Panc1 (cell line): ENCODE results near the gene ELMOD3.

Experiments
- CTCF ChIP-seq: fragments of 450-650 bp; IDR thresholded peaks from 2 replicates; pipeline ENCODE4 v1.5.1; 2017; ENCODE audit warnings: mild to moderate bottlenecking
- POLR2AphosphoS5 ChIP-seq: IDR thresholded peaks from 2 replicates; pipeline ENCODE4 v1.6.1; 2012; ENCODE audit warnings: mild to moderate bottlenecking, low read depth, low read length, moderate library complexity

DNA sequence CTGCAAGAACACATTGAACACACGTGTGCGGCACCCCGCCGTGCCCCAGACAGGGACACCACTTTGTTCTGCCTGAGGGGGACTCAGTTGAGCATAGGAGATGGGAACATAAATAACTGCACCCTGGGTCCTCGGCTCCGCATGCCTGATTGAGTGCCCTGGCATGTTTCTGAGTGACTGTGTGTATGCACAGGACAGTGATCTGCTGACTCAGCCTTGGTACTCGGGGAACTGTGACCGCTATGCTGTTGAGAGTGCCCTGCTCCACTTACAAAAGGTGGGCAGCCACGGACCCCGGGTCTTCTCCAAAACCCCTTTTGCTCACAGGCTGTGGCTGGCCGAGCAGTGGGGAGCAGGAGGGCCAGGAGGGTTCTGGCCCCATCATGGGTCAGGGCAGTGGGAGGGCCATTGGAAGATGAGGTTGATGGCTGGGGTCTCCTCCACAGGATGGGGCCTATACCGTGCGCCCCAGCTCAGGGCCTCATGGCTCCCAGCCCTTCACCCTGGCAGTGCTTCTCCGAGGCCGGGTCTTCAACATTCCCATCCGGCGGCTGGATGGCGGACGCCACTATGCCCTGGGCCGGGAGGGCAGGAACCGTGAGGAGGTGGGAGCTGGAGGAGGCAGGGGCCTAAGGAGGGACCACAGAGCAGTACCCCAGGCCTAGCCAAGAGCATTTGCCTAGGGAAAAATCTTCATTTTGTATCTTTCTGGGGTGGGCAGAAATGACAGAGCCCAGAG lies 80.8 kb downstream of the ELMOD3 start:
- no peak for TF ChIP-seq CTCF
- TF ChIP-seq POLR2AphosphoS5, result no peak
